Left kidney (tissue), 8 donors: ENCODE measurements around the gene HMX3. TPM values are rescaled to one million over a fixed set of nuclear protein-coding genes. Genes with fewer than 3 reads are reported as not detected.
A peak's percentile ranks its signal among the peaks of the same experiment; 100 is the strongest.

Experiments
- DNase-seq: peaks from one replicate; pipeline ENCODE4 v3.0.0-alpha.2; 2013
- long read RNA-seq, 8 donors: transcript quantifications; one replicate each; lab custom pipeline, GENCODE V29; 2026
- polyA plus RNA-seq: library from polyadenylated mRNA; unstranded; fragments of 120-200 nt; gene quantifications from one replicate; pipeline ENCODE4 v1.2.1, GENCODE V29; 2013; ENCODE audit not compliant: insufficient read length

HMX3 gene
- polyA plus RNA-seq = not detected
- long read RNA-seq, donor 1 = 0 reads
- long read RNA-seq, donor 2 = 0 reads
- long read RNA-seq, donor 3 = 0 reads
- long read RNA-seq, donor 4 = 0 reads
- long read RNA-seq, donor 5 = 0 reads
- long read RNA-seq, donor 6 = 0 reads
- long read RNA-seq, donor 7 = 0 reads
- long read RNA-seq, donor 8 = 0 reads

DNA sequence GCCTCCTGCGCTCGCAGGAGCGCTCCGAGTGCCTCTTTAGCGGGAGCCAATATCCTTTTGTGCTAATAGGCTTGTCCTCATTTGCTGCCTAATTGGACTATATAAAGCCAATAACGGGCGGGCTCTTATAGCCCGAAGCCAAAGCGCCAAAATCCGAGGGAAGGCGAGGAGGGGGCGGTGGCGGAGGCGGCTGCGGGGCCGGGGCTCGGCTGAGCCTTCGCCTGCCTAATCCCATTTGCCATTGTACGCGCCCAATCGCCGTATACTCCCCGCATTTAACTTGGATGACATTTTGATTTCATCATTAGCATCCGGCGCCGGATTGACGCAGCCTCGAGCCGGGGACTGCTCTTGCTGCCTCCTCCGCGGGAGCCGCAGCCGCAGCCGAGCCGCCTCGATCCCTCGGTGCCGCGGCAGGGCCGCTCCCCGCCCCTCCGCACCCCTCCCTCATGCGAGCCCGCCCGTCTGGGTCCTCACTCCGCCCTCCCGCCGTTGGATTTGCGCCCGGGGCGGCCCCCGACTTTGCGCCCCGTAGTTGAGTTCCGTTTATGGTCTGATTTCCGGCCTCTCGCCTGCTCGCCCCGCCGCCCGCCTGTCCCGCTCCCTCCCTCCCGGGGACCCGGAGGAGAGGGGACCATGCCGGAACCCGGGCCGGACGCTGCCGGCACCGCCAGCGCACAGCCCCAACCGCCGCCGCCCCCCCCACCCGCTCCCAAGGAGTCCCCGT lies at the start of gene HMX3:
Gene HMX3 (plus strand): TSS at position 556 of the 727 bp plus-strand sequence. CDS start 81 bp downstream, at position 637.
- DNase-seq = no peak

DNA sequence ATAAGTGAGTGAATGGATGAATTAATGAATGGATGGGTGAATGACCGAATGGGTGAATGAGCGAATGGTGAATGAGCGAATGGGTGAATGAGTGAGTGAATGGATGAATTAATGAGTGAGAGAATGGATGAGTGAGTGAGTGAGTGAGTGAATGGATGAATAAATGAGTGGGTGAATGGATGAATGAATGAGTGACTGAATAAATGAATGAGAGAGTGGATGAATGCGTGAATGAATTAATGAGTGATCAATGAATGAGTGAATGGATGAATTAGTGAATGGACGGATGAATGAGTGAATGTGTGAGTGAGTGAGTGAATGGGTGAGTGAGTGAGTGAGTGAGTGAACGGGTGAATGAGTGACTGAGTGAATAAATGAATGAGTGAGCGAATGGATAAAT lies 49.5 kb upstream of the HMX3 start:
- DNase-seq = no peak

DNA sequence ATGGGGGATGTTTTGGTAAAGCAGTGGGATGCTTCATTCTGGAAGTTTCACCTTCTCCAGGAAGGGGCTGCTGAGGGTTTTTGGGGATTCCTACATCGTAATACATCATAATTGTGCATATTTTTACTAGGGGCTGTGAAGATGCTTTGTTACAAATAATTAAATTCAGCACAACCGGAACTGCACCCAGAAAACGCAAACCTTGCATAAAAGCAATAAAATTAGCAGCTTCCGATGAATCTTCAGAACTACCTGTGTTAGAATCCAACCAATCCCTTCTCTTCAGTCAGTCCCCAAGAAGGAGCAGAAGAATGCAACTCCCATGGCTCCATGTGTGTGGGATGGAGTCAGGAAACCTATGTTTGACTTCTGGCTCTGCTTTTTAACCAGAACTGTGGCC lies 48.4 kb upstream of the HMX3 start:
- DNase-seq = no peak

DNA sequence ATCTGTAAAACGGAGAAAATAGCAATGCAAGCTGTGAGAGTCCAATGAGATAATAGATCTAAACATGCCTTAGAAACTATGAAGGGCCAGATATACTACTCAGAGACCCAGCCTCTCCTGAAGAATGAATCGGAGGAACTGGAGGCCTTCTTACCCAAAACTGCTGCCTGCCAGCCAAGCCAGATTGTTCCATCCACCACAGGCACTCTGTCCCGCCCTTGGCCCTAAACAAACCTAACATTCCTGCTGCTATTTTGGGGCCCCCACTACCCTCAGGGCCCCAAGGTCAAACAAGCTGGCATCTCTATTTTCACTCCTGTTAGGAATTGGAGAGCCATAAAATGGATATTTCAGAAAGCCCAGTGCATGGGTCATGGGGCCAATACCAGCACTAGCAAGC lies 48.0 kb upstream of the HMX3 start:
- no peak for DNase-seq

DNA sequence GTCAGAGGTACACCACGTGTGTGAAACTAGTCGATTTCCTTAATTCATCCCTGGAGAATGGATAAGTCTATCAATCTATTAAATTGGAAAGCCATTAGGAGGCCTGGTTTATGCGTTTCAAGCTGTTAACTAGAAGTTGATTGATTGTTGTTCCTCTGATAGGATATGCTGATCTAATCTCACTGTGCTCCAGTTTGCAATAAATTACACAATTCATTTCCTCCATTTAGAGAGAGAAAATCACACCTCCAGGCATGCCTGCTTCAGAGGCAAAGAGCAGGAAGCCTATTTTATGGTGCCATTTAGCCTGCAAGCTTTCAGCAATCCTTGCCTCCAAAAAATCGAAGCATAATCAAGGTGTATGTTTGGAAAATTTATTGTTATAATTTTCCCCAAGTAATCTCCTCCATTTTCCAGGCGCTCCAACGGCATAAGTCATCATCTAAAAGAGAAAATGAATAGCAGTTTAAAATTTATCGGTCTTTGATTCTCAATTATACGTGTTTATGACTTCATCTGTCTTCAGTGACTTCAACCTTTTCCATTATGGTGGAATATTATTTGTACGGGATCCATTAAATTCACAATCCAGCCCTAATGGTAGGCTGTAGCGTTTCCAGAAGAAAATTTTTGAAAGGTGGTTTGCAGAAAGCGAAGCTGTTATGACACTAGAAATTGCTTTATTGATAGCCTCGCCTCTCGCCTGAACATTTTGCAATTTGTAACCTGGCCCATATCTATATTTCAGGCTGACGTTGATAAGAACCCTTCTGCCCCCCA lies 42.9 kb upstream of the HMX3 start:
- no peak for DNase-seq

DNA sequence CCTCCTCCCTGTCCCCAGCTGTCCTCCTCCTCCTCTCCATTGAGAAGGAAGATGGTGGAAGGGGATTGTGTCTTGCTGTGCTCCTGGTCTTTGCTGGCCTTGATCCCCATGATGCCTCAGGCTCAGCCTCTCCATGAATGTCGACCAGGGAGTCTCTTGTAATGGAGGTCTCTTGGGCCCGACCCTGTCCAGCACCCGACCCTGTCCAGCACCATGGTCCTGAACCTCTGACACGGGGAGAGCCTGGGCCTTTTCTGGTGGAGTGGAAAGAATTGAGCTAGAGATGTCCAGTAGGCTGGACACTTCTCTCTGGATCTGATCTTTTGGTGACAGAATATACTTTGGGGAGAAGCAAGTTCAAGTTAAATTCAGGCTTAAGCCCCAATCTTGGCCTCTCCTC lies 42.3 kb upstream of the HMX3 start:
- DNase-seq = no peak

DNA sequence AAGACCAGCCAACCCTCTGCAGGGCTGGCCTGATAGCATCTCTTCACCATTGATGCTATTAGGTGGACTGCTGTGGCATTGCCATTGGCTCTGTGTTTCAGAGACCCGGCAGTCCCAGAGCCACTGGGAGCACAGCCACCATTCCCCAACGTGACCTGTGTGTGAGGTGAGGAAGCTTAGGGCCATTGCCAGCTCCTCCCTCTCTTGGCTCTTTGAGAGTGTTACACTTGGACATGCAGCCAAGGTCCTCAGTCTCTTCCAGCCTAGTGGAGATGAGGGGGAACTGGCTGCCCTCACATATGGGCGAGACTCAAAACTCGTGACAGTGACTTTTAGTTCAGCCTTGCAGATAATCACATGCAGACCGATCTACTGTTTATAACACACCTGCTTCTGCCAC lies 39.3 kb upstream of the HMX3 start:
- DNase-seq = no peak

DNA sequence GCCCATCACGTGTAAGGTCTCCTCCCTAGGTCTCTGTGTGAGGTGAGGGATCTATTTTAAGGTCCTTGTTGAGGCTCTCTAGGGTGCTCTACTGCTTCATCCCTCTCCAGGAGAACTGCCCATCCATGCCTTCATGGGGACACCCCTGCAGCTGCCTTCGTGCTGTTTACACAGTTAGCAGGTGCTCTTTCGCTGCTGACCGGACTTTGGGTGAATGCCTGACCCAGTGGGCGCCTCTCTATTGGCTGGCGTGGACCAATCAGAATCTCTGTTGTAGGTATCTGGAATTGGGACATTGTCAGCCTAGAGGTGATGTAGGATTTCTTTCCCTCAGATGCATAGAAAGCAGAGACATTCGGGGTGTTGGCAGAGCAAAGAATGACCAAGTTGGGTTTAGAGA lies 38.7 kb upstream of the HMX3 start:
- no peak for DNase-seq

DNA sequence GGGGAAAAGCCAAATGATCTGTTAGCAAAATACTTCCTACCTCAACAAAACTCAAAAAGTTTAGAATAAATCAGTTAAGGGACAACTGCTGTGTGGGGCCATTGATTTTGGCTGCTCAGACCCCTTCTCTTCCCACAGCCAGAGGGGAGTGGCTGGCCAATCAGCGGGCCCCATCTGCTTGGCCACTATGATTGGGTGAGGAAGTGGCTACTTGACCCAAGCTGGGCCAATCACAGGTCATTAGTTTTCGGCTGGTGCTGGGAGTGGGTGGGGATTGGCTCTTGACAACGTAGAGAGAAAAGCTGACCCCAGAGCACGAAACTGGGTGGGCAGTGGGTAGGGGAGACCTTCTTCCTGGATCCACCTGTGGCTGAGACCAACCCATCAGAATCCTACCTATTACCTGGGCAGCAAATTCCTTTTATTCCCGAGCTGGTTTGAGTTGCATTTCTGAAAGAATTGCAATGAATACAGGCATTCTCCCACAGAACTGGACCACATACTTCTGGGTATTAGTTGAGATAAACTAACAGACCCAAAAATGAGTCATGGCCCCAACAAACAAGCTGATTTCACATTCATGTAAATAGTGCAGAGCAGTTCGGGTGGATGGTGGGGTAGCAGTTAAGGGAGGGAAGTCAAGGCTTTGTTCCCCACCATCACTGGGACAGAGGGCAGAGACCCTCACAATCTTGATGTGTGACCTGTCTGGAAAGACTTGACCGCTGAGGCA lies 35.6 kb upstream of the HMX3 start:
- DNase-seq = no peak

DNA sequence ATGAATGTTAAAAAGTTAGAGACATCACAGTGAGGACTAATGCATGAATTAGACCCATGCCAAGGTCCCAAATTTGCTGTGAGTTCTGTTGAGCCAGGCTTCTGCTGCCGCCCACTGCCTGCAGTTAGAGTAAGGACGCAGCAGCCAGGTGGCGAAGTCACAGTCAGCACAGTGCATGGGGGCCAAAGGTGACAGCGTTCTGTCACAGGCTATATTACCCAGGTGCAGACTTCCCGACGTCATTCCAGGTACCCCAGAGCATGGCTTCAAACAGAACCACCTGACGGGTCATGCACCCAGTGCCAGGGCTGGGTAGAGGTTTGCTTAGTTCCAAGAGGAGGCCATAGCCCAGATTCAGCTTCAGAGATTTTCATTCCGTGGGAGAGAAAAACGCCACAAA lies 33.9 kb upstream of the HMX3 start:
- no peak for DNase-seq

DNA sequence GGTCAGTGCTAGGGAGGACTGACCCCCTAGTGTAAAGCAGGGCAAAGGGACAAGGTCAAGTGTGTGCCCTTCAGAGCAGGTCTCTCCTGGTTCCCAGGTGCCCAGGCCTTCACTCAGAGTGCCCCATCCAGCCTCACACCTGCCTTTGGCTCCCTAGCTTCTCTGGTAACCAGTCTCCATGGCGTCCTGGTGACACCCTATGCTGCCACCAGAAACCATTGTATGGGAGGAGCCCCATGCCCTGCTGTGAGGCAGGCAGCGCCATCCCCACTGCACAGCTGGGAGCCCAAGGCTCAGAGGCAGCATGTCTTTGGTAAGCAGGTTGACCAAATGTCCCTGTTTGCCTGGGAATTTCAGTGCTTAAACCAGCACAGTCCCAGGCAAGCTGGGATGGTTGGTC lies 33.1 kb upstream of the HMX3 start:
- DNase-seq = no peak

DNA sequence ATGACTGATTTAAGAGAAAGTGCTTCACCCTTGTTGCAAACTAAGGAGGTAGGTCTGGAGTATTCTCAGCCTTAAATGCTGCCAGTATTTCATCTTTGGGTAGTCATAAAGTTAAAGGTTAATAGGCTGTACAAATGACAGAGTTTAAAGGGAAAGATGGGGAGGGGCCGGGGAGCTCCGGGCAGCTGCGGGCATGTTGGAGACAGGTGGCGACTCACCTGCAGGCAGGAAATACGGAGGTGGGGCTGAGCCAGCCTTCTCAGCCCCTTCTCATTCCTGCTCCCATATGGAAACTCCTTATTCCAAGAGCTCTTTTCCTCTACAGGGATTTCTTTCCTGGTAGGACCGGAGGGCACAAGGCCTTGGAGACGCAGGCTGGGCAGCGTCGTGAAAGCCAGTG lies 31.8 kb upstream of the HMX3 start:
- DNase-seq = no peak

DNA sequence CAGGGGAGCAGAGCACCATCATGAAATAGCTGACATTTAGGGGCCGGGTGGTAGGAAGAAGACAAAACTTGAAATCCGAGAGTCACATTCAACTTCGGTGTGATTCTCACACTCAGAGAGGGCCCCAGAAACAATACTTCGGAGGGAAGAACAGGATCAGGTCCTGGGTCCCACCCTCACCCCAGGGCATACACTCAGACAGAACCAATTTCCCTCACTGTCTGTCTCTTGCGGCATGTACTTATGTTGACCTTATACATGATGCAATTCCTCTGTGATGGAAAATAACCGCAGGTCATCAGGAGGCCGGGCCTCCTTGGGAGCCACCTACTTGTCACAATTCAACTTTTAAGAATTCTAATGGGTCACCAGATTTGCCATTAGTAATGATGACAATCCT lies 26.3 kb upstream of the HMX3 start:
- DNase-seq = no peak

DNA sequence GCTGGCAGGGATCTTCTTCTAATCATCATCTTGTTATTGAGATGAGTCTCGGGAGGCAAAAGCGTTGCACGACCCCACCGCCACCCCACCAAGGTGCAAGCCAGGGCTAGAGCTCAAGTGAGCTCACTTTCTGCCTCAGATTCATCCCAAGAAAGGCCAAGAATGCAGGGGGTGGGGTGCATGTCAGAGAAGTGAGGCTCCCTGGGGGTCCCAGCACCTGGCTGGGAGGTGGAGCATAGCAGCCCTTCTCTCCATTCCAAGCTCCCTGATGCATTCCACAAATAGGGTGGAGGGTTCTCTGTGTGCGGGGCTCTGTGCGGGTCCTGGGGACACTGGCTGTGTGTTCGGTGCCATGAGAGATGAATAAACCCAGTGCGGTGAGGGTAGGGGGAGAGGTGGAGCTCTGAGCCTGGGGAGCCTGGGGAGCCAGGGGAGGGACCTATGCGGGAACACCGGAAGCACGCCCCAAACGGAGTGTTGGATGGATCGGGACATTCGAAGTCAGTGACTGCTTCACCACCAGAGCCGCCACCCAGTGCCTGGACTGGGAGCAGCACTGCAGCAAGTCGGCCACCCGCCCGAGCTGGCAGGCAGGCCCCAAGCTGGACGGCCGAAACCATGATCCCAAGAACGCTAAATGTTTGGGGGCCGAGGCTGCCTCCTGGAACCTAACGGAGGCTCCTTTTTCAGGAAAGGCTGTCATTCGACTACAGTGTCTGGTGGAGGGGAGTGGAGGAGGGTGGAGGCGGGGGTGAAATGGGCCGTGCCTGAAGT lies 17.9 kb upstream of the HMX3 start:
- DNase-seq = no peak

DNA sequence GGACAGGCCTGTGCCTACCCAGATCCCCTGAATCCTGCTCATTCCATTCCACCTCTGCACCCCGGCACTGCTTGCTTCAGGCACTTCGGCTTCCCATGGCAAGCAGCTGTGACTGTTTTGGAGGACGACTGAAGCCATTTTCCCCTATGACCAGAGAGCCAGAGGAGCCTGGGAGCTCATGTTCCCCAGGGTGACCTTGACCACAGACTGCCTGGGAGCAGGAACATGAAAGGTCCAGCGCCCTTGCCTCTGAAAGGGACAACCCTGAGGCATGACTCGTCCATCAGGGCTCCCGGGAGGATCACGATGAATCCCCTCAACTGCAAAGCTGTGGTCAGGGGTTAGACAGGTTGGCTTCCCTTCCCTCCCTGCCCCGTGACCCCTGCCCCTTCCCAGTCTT lies 16.7 kb upstream of the HMX3 start:
- no peak for DNase-seq

DNA sequence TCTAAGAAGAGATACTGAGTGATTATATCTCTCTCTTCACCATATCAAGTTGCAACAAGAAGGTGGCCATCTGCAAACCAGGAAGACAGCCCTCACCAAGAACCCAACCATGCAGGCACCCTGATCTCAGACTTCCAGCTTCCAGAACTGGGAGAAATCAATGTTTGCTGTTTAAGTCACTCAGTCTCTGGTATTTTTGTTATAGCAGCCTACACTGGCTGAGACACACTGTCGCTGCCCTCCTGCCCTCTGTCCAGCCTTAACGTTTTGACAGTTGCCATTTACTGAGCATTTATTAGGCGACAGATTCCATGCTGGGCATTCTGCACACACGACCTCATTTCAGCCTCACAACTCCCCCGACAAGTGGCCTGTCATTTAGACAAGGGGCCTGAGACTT lies 9.5 kb upstream of the HMX3 start:
- DNase-seq = no peak

DNA sequence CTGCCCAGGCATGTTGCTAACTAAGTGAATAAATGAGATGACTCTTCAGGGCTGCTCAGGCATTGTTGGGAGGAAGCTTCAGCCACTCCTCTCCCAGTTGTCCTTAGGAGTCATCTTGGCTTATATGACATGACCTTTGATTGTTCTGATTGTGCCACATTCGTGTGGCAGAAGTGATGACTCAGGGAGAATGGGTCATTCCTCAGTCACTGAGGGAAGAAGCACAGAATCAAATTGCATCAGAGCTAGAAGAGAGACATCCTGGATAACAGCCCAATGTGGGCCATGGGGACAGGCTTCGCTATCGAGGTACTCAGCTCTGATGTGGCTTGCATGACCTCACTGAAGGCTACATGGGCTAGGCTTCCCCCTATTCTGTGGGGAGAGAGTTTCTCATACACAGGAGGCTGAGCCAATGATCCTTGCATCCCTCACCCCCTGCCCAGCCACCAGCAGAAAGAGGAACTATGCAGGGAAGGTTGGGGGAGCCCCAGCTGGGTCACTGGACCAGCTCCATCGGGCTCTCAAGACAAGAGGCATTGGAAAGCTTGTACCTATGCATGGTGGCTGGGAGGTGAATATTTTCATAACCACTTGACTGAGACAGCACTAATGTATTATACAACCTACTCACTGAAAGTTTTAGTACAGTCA lies 6.0 kb upstream of the HMX3 start:
- DNase-seq = no peak

DNA sequence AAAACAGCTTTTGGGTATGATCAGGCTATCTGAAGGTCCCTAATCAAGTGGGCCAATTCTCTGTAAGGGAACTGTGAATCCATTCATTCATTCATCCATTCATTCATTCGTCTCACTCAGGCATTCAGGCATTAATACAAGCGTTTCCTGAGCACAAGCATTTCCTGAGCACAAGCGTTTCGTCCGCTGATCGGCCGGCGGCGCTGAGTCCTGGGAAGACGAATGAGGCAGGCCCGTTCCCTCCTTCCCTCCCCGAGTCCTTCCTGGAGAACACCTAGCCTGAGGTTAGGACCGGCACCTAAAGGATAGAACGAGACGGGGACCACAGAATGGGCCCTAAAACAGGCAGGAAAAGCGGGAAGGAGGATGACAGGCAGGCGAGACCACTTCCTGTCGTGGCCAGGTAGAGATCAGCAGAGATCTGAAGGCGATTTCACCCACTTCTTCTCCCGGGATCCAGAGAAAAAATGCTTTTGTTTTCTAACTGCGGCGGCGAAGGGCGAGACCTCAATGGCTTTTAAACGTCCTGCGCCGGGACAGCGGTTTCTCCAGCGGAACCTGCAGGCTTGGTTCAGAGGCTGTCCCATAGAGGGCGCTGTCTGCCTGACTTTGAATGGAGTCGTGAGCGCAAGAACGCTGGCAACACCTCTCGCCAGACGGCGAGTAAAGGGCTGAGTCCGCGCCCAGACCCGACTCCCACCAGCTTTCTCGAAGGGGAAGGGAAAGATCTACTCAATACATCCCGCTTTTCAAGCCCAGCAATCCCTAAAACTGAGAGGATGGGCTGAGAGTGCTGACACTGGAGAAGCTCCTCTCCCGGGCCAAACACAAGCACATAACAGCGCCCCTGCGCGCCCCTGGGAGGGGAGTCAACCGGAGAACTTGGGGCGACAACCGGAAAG lies 2.9 kb upstream of the HMX3 start:
- peak; percentile 89 for DNase-seq

DNA sequence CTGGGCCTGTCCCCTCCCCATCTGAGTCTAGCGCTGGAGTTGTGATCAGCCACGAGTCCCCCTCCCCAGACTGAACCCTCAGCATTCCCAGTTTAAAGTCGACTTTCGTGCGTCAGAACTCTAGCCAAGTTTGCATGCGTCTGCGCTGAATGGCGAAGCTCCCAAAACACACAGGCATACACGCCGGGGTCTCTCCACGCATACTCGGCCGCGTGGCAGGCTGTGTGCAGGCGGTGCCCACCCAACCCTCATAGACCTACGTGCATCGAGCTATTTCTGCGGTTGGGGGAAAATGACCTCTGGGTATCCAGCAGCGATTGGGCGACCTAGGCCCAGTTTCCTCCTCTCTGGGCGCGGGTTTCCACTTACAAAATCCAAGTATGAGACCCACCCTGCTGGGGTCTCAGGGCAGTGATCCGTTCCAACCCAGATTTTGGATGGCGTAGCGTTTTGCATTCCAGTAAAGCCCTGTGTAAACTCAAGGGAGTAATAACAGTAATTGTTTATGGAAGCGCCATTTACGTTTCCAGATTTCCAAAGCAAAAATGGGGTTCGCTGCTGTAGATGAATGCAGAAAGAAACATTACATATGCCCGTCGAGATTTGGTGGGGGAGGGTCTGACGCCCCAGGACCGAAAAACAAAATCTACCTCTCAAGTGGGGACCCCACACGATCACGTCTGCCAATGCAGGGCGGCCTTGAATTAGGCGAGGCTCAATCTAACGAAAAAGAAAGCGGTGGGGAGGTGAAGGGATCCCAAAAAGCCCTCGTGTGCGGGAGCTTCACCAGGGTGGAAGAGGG lies 2.0 kb upstream of the HMX3 start:
- DNase-seq = no peak
